Upper lobe of left lung (tissue), 6 donors: ENCODE results near the gene RDH13. TPM values are rescaled to one million over a fixed set of nuclear protein-coding genes. Genes with fewer than 3 reads are reported as not detected.
"Not testable (repeated sequence)": the region's sequence is repeated elsewhere in the genome, so short reads cannot be mapped to it uniquely, and the experiment has no call there.

Experiments
- ATAC-seq, 2 donors: fragments of 200-7000 bp; cut with Tn5 transposase; one replicate each; pipeline ENCODE4 v1.9.1; 2022; ENCODE audit warnings: mild to moderate bottlenecking in 2 of 2, moderate library complexity in 2 of 2; ENCODE audit not compliant: low FRiP score in 2 of 2
- DNase-seq, 2 donors: peaks; one replicate each; pipeline ENCODE4 v3.0.0-alpha.2; 2019 to 2020
- H3K27ac ChIP-seq, 4 donors: fragments of 200-600 bp; sonication (generic); one replicate each; pipeline ENCODE4 v1.5.1; 2016 to 2019
- H3K27me3 ChIP-seq, 4 donors: fragments of 200-600 bp; sonication (generic); one replicate each; pipeline ENCODE4 v1.5.1; 2017 to 2019
- H3K36me3 ChIP-seq, 4 donors: fragments of 200-600 bp; sonication (generic); one replicate each; pipeline ENCODE4 v1.5.1; 2016 to 2019
- H3K4me1 ChIP-seq, 4 donors: fragments of 200-600 bp; sonication (generic); one replicate each; pipeline ENCODE4 v1.5.1; 2018 to 2019
- H3K4me3 ChIP-seq, 4 donors: fragments of 200-600 bp; sonication (generic); one replicate each; pipeline ENCODE4 v1.5.1; 2017 to 2019; ENCODE audit warnings: mild to moderate bottlenecking in 2 of 4, moderate library complexity in 1 of 4
- H3K9me3 ChIP-seq, 4 donors: fragments of 200-600 bp; sonication (generic); one replicate each; pipeline ENCODE4 v1.5.1; 2018 to 2019
- CTCF ChIP-seq, 6 experiments: fragments of 450-650 bp in 4 of 6; fragments of 200-600 bp in 2 of 6; sonication (generic) in 2 of 6; IDR thresholded peaks; one replicate each; pipeline ENCODE4 v1.5.1; 2016 to 2019; ENCODE audit warnings: antibody characterized with exemption in 6 of 6
- EP300 ChIP-seq, 4 donors: sonication (generic); formaldehyde crosslinking; IDR thresholded peaks; one replicate each; pipeline ENCODE4 v1.5.1; 2017; ENCODE audit warnings: antibody characterized with exemption in 4 of 4, control low read depth in 2 of 4
- POLR2A ChIP-seq, 4 donors: fragments of 450-650 bp; IDR thresholded peaks; one replicate each; pipeline ENCODE4 v1.5.1; 2016 to 2017; ENCODE audit warnings: antibody characterized with exemption in 4 of 4, mild to moderate bottlenecking in 2 of 4
- POLR2AphosphoS5 ChIP-seq, 2 donors: sonication (generic); formaldehyde crosslinking; IDR thresholded peaks; one replicate each; pipeline ENCODE4 v1.5.1; 2017; ENCODE audit warnings: antibody characterized with exemption in 2 of 2
- WGBS, 2 donors: methylation state at CpG; one replicate each; pipeline ENCODE4 v1.1.5; 2017 to 2018; 5-methylcytosine and 5-hydroxymethylcytosine counted together
- total RNA-seq, 6 donors: library from RNA; depleted of rRNA in 4 of 6; stranded (reverse); fragments of >200 nt in 4 of 6; gene quantifications; one replicate each; pipeline versions ENCODE4 v1.1.0 to v1.2.1, GENCODE V29; 2016 to 2021
- donor health status: DM: no; HTN: no; CAD: no; lungs with moderate emphysema.
- donor health status: DM: no; HTN: yes; CAD: no; lungs with severe emphysema.

The RDH13 gene
- total RNA-seq, 6 donors from 2014 or later = 24.0 to 72.3 (median 28.1) TPM

GRCh38 chr19:55016017-55016416, 46.9 kb downstream of the RDH13 start:
- no peak for TF ChIP-seq EP300 (IDR thresholded peaks at IDR 0.05)
- no peak for TF ChIP-seq POLR2A (IDR thresholded peaks at IDR 0.05)
- no peak for TF ChIP-seq POLR2AphosphoS5 (IDR thresholded peaks at IDR 0.05)
- TF ChIP-seq CTCF (IDR thresholded peaks at IDR 0.05) = no peak
- Histone ChIP-seq H3K9me3 (no peaks in the 10 kb centered on the region), H3K4me1 (no peaks in the 10 kb centered on the region), H3K4me3 (no peak overlapping the region), H3K36me3 (no peaks in the 10 kb centered on the region), H3K27ac (no peak overlapping the region), H3K27me3 (no peaks in the 10 kb centered on the region)
- no peak for DNase-seq
- ATAC-seq = no peak
- 54 to 55% methylated on average over 3 of the region's 3 CpGs for WGBS, 2 donors

- WGBS, 2 donors = 66 to 69% methylated on average over 4 to 5 of the region's 5 CpGs
- H3K4me1 ChIP-seq = no peaks in the 10 kb centered on the region
- DNase-seq (no peak), ATAC-seq (no peak)
- H3K27ac ChIP-seq = no peak overlapping the region
- no peaks in the 10 kb centered on the region for H3K36me3 ChIP-seq
- H3K9me3 ChIP-seq = no peaks in the 10 kb centered on the region
- peak overlapping the region in 1 of 4 donors; percentile 22 for H3K4me3 ChIP-seq
- H3K27me3 ChIP-seq = no peaks in the 10 kb centered on the region
- TF ChIP-seq EP300 (IDR thresholded peaks at IDR 0.05) (no peak), POLR2A (IDR thresholded peaks at IDR 0.05) (no peak), POLR2AphosphoS5 (IDR thresholded peaks at IDR 0.05) (no peak), CTCF (IDR thresholded peaks at IDR 0.05) (no peak)
These were observed 47.8 kb downstream of the RDH13 start for GRCh38 chr19:55015126-55015525.

- TF ChIP-seq CTCF (IDR thresholded peaks at IDR 0.05) = no peak
- no peak for TF ChIP-seq EP300 (IDR thresholded peaks at IDR 0.05)
- no peak for TF ChIP-seq POLR2AphosphoS5 (IDR thresholded peaks at IDR 0.05)
- TF ChIP-seq POLR2A (IDR thresholded peaks at IDR 0.05) = no peak
- Histone ChIP-seq H3K27me3 (no peaks in the 10 kb centered on the region), H3K4me1 (no peaks in the 10 kb centered on the region), H3K9me3 (no peaks in the 10 kb centered on the region), H3K27ac (no peak overlapping the region), H3K4me3 (peak overlapping the region in 1 of 4 donors; percentile 22), H3K36me3 (no peaks in the 10 kb centered on the region)
- DNase-seq (peak in 1 of 2 donors; percentile 60), ATAC-seq (peak in 1 of 2 donors; percentile 75)
- 70 to 73% methylated on average over 9 to 20 of the region's 22 CpGs for WGBS, 2 donors
These were observed 48.2 kb downstream of the RDH13 start for GRCh38 chr19:55014714-55015113.

- Histone ChIP-seq H3K9me3 (no peaks in the 10 kb centered on the region), H3K27me3 (no peaks in the 10 kb centered on the region), H3K4me3 (no peak overlapping the region), H3K36me3 (no peaks in the 10 kb centered on the region), H3K27ac (no peak overlapping the region), H3K4me1 (no peaks in the 10 kb centered on the region)
- TF ChIP-seq POLR2A (IDR thresholded peaks at IDR 0.05) (no peak), EP300 (IDR thresholded peaks at IDR 0.05) (no peak), CTCF (IDR thresholded peaks at IDR 0.05) (no peak), POLR2AphosphoS5 (IDR thresholded peaks at IDR 0.05) (no peak)
- ATAC-seq (no peak), DNase-seq (no peak)
- 73 to 77% methylated on average over 5 of the region's 5 CpGs for WGBS, 2 donors
These were observed 49.4 kb downstream of the RDH13 start for GRCh38 chr19:55013596-55013995.

- Histone ChIP-seq H3K4me3 (no peak overlapping the region), H3K9me3 (no peaks in the 10 kb centered on the region), H3K36me3 (no peaks in the 10 kb centered on the region), H3K4me1 (no peaks in the 10 kb centered on the region), H3K27me3 (no peaks in the 10 kb centered on the region), H3K27ac (no peak overlapping the region)
- no peak for DNase-seq
- TF ChIP-seq POLR2AphosphoS5 (IDR thresholded peaks at IDR 0.05) (no peak), POLR2A (IDR thresholded peaks at IDR 0.05) (no peak), EP300 (IDR thresholded peaks at IDR 0.05) (no peak), CTCF (IDR thresholded peaks at IDR 0.05) (no peak)
- WGBS, 2 donors = 73 to 82% methylated on average over 4 of the region's 4 CpGs
- ATAC-seq = no peak
These were observed 50.6 kb downstream of the RDH13 start for GRCh38 chr19:55012306-55012705.

GRCh38 chr19:55010561-55010960, 52.4 kb downstream of the RDH13 start:
- 78 to 82% methylated on average over 7 of the region's 7 CpGs for WGBS, 2 donors
- not testable (repeated sequence) for H3K9me3 ChIP-seq, H3K36me3 ChIP-seq, H3K4me1 ChIP-seq, ATAC-seq, H3K27me3 ChIP-seq, H3K27ac ChIP-seq, DNase-seq, H3K4me3 ChIP-seq

GRCh38 chr19:55008781-55009180, 54.2 kb downstream of the RDH13 start:
- ATAC-seq = not testable (repeated sequence)

GRCh38 chr19:55008189-55008588, 54.8 kb downstream of the RDH13 start:
- not testable (repeated sequence) for H3K4me1 ChIP-seq, H3K27me3 ChIP-seq, H3K27ac ChIP-seq, H3K4me3 ChIP-seq, DNase-seq, ATAC-seq, H3K36me3 ChIP-seq
- 39 to 84% methylated on average over 4 to 5 of the region's 5 CpGs for WGBS, 2 donors
- peaks cover 0 to 17% (median 4%) of the 10 kb centered on the region in 4 donors for H3K9me3 ChIP-seq

More at GRCh38 chr19:55008781-55009180, 54.2 kb downstream of the RDH13 start:
- H3K9me3 ChIP-seq = peaks cover 0 to 17% (median 4%) of the 10 kb centered on the region in 4 donors
- DNase-seq, H3K4me1 ChIP-seq, H3K27me3 ChIP-seq, H3K27ac ChIP-seq, H3K4me3 ChIP-seq, H3K36me3 ChIP-seq: not testable (repeated sequence)
- WGBS, 2 donors = 65 to 67% methylated on average over 7 of the region's 7 CpGs
